Glutamatergic neuron (in vitro differentiated cells): Measurements from ENCODE around the gene IMP4. TPM values are rescaled to one million over a fixed set of nuclear protein-coding genes. Genes with fewer than 3 reads are reported as not detected.

Source experiments
- DNase-seq: peaks from one replicate; pipeline ENCODE4 v3.0.0; 2022
- H3K27ac Mint-ChIP-seq: one replicate; pipeline ENCODE4 v1.8.0; 2020; ENCODE audit warnings: mild to moderate bottlenecking, mixed read lengths, inconsistent platforms; ENCODE audit not compliant: unreplicated experiment
- H3K27me3 Mint-ChIP-seq: one replicate; pipeline ENCODE4 v1.8.0; 2020; ENCODE audit warnings: mild to moderate bottlenecking, moderate library complexity, mixed read lengths, inconsistent platforms; ENCODE audit not compliant: unreplicated experiment
- H3K36me3 Mint-ChIP-seq: one replicate; pipeline ENCODE4 v1.8.0; 2020; ENCODE audit warnings: mild to moderate bottlenecking, mixed read lengths, inconsistent platforms; ENCODE audit not compliant: unreplicated experiment
- H3K4me1 Mint-ChIP-seq: one replicate; pipeline ENCODE4 v1.8.0; 2020; ENCODE audit warnings: mild to moderate bottlenecking, low read depth, mixed read lengths, inconsistent platforms; ENCODE audit not compliant: unreplicated experiment
- H3K4me3 Mint-ChIP-seq: one replicate; pipeline ENCODE4 v1.8.0; 2020; ENCODE audit warnings: mild to moderate bottlenecking, mixed read lengths, inconsistent platforms; ENCODE audit not compliant: unreplicated experiment
- H3K9me3 Mint-ChIP-seq: one replicate; pipeline ENCODE4 v1.8.0; 2020; ENCODE audit warnings: mild to moderate bottlenecking, moderate library complexity, mixed read lengths, inconsistent platforms; ENCODE audit not compliant: unreplicated experiment
- CTCF ChIP-seq: fragments of 200-600 bp; sonication (generic); IDR thresholded peaks from one replicate; pipeline ENCODE4 v1.5.0; 2021; ENCODE audit not compliant: partially characterized antibody, unreplicated experiment
- total RNA-seq: library from RNA; stranded (reverse); fragmentation: NEBNext Ultra II Directional; extraction: Animal tissue kit (Norgen Biotek cat#: 25700); gene quantifications from one replicate; pipeline ENCODE4 v1.2.1, GENCODE V29; 2021; ENCODE audit not compliant: unreplicated experiment

The IMP4 gene
- total RNA-seq, 1 donor from 2014 or later: 48.3 TPM

- no peak for DNase-seq
These were observed 47.9 kb downstream of the IMP4 start for GRCh38 chr2:130390460-130391057.

GRCh38 chr2:130391058-130391871 is 48.6 kb downstream of the IMP4 start:
- H3K36me3 Mint-ChIP-seq: peaks cover 6% of the 10 kb centered on the region
- peak; percentile 90 for DNase-seq
- TF ChIP-seq CTCF: no peak
- peak overlapping the region; percentile 93 for H3K27ac Mint-ChIP-seq
- peaks cover 7% of the 10 kb centered on the region for H3K9me3 Mint-ChIP-seq
- H3K4me1 Mint-ChIP-seq: peaks cover 12% of the 10 kb centered on the region
- H3K4me3 Mint-ChIP-seq: peak overlapping the region; percentile 90
- H3K27me3 Mint-ChIP-seq: peaks cover 3% of the 10 kb centered on the region

More at GRCh38 chr2:130390460-130391057, 47.9 kb downstream of the IMP4 start:
- no peak for TF ChIP-seq CTCF
- Mint-ChIP-seq H3K9me3 (peaks cover 7% of the 10 kb centered on the region), H3K27me3 (peaks cover 3% of the 10 kb centered on the region), H3K27ac (no peak overlapping the region), H3K4me3 (peak overlapping the region; percentile 90), H3K36me3 (peaks cover 6% of the 10 kb centered on the region), H3K4me1 (peaks cover 13% of the 10 kb centered on the region)

GRCh38 chr2:130391872-130392670 is 49.4 kb downstream of the IMP4 start:
- no peak for TF ChIP-seq CTCF
- Mint-ChIP-seq H3K4me3 (peak overlapping the region; percentile 90), H3K36me3 (peaks cover 6% of the 10 kb centered on the region), H3K4me1 (peaks cover 10% of the 10 kb centered on the region), H3K27ac (peak overlapping the region; percentile 60), H3K9me3 (peaks cover 7% of the 10 kb centered on the region), H3K27me3 (peaks cover 3% of the 10 kb centered on the region)
- DNase-seq: no peak

- Mint-ChIP-seq H3K27ac (no peak overlapping the region), H3K9me3 (peaks cover 5% of the 10 kb centered on the region), H3K4me3 (peak overlapping the region; percentile 30), H3K27me3 (peaks cover 3% of the 10 kb centered on the region), H3K4me1 (peaks cover 8% of the 10 kb centered on the region), H3K36me3 (peaks cover 6% of the 10 kb centered on the region)
- no peak for TF ChIP-seq CTCF
- DNase-seq: no peak
These were observed 50.7 kb downstream of the IMP4 start for GRCh38 chr2:130393318-130393910.

Other genes starting within 250 kb of the IMP4 start
- 12.8 TPM for gene POTEF, start 213.7 kb upstream of the IMP4 start, total RNA-seq
- gene CCDC74B, start 197.8 kb upstream of the IMP4 start, total RNA-seq: 0.29 TPM
- gene SMPD4, start 161.3 kb upstream of the IMP4 start, total RNA-seq: 83.4 TPM
- gene MZT2B, start 160.6 kb upstream of the IMP4 start, total RNA-seq: 172 TPM
- gene TUBA3E, start 144.5 kb upstream of the IMP4 start, total RNA-seq: not detected
- gene PTPN18, start 13.2 kb downstream of the IMP4 start, total RNA-seq: 78.5 TPM
- gene POTEI, start 166.4 kb downstream of the IMP4 start, total RNA-seq: 1.4 TPM
- not detected for gene CFC1B, start 178.3 kb downstream of the IMP4 start, total RNA-seq